NCI-H146 (cell line): Measurements from ENCODE around the gene LRRC4B.

Experiments used
- DNase-seq: peaks from one replicate; lab custom pipeline; 2025; lab: John Stamatoyannopoulos, UW

Gene LRRC4B

DNA sequence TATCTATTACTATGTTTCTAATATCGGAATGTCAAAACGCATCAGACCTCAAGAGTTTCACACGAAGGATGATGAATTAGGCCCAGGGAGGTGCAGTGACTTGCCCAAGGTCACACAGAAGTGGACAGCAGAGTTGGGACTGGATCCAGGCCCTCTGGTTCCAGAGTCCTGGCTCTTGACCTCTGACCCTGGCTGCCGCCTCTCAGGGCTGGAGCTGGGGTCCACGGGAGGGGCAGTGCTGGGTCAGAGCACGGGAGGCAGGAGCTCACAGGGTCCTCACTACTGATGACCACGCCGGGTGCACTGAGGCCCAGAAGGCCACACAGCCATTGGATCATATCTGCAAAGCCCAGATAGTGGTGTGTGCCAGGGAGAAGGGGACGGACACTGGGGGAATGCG, 45.4 kb downstream of the LRRC4B start:
- no peak for DNase-seq

DNA sequence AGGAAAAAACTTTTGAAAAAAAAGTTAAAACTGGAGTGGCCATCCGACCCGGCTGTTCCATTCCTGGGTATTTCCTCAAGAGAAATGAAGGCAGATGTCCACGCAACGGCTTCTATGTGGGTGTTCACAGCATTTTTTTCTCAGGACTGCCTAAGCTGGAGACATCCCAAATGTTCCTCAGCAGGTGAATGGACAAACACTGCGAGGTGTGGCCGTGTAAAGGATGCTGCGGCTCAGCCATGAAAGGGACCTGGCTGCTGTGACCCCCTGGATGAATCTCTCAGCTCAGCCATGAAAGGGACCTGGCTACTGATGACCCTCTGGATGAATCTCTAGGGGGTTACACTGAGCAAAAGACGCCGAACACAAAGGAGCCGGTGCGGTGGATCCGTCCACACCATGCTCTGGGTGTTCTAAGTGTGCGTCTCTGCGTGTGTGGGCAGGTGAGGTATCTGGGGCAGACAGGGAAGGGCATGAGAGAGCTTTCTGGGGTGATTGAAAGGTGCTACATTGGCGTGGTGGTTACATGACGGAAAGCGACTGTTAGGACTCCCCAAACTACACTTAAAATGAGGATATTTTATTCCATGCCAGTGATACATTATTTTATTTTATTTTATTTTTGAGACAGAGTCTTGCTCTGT, 47.3 kb downstream of the LRRC4B start:
- no peak for DNase-seq

DNA sequence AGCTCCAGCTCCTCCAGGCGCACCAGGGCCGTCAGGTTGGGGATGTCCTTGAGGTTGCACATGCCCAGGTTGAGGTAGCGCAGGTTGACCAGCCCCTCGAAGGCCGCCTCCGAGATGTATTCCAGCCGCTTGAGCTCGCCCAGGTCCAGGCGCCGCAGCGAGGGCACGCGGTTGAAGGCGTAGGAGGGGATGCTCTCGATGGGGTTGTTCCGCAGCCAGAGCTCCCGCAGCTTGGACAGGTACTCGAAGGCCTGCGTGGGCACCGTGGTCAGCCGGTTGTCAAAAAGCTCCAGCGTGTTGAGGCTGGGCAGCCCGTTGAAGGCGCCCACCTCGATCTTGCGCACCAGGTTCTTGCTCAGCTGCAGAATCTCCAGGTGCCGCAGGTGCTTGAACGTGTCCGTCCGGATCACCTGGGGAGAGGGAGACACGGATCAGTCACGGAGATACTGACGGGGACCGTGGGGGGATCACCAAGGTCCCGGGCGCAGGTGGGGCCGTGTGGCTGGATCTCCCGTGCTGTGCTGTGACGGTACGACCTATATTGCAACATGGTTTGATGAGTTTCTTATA, 49.1 kb downstream of the LRRC4B start:
- no peak for DNase-seq

DNA sequence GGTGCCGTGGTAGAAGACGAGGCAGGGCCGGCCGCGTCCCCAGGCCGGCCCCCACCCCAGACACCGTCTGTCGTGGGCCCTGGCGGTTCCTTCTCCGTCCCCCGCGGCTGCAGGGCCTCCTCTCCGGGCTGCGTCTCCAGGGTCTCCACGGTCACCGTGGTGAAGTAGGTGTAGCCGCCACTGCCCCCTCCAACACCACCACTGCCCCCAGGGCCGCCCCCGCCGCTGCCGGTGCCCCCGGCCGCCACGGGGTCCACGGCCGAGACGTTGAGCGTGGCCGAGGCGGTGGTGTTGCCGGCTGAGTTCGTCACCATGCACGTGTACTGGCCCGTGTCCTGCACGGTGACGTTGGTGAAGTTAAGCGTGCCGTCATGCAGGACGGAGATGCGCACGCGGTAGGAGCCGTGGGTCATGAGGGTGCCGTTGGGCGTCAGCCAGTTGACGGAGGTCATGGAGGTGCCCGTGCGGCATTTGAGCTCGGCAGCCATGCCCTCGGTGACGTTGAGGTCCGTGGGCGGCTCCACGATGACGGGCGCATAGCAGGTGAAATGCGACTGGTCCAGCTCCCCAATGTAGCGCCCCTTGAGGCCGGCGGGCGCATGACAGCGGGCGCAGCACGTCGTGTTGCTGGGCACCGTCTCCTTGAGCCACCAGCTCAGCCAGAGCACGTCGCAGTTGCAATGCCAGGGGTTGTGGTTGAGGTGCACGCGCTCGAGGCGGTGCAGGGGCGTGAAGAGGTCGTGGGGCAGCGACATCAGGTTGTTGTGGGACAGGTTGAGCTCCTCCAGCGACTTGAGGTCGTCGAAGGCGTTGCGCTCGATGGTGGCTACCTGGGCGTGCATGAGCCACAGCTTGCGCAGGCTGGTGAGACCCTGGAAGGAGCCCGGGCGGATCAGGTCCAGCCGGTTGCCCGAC, 49.9 kb downstream of the LRRC4B start:
- DNase-seq: no peak

DNA sequence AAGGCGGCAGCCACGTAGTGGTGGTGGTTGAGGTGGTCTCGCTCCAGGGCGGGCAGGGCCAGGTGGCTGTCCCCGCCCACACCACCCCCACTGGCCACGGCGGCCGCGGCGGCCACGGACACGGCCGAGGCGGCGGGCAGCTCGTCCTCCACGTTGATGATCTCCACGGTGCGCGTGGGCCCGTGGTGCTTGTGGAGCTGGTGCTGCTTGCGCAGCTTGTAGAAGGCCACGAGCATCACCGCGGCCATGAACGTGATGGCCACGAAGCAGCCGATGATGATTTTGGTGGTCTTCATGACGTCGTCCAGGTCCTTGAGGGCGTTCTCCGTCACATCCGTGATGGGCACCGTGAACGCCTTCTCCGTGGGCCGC, 50.5 kb downstream of the LRRC4B start:
- no peak for DNase-seq

DNA sequence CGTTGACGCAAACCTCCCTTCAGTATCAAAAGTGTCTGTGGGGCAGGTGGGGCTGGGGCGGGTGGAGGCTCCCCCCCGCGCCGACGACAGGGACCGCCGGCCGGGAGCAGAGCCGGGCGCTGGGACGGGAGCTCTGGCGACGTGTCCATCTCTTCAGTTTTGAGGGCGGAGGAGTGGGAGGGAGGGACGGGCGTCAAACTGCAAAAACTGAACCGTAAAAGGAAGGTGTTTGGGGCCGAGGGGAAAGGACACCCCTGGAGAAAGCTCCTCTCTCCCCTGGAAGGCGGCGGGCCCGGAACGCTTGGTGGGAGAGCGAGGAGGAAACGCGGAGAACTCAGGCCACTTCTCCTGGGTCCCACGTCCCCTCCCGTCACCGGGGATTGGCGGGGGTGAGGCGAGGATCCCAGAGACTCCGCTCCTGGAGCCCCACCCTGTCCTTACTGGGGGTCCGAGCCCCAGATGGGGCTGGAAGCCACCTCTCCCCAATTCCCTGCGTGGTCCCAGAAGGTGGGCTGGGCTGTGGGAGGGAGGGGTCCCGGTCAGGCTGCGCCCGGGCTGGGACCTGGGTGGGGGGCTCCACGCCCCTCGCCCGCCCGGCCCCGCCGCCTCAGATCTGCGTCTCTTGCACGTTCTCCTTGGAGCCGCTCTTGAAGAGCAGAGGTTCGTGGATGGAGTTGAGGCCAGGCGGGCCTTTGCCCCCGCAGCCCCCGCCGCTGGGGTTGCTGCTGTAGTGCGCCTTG, 51.1 kb downstream of the LRRC4B start:
- DNase-seq: no peak

DNA sequence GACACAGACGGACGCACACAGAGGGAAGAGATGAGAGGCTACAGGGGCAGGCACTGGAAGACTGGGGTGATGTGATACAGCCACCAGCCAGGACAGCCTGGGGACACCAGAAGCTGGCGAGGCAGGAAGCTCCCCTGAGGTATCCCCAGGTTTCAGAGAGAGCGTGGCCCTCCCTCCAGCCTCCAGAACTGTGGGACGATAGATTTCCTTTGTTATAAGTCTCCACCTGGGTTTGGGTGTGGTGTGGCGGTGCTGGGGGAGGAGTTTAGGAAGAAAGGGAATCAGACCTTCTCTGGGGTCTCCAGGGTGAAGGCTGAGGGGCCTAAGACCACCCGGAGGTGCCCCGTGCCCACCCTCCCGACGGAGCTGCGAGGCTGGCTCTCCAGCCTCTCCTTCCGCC, 51.8 kb downstream of the LRRC4B start:
- no peak for DNase-seq

DNA sequence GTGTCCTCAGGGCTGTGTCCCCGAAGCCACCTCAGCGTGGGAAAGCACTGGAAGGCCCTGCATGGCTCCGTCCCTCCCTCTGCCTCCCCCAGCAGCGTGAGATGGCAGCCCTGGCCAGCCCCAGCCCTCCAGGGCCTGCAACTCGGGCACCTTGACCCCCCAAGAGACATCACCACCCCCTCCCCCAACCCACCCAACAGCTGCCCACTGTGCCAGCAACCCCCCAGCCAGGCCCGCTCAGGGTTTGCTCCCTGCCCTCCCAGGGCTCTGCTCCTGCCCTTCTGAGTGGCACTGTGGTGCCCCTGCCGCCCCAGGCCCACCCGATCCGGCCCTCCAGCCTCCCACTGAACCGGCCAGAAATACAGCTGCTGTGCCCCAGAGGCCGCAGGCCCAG, 53.1 kb downstream of the LRRC4B start:
- DNase-seq: no peak

DNA sequence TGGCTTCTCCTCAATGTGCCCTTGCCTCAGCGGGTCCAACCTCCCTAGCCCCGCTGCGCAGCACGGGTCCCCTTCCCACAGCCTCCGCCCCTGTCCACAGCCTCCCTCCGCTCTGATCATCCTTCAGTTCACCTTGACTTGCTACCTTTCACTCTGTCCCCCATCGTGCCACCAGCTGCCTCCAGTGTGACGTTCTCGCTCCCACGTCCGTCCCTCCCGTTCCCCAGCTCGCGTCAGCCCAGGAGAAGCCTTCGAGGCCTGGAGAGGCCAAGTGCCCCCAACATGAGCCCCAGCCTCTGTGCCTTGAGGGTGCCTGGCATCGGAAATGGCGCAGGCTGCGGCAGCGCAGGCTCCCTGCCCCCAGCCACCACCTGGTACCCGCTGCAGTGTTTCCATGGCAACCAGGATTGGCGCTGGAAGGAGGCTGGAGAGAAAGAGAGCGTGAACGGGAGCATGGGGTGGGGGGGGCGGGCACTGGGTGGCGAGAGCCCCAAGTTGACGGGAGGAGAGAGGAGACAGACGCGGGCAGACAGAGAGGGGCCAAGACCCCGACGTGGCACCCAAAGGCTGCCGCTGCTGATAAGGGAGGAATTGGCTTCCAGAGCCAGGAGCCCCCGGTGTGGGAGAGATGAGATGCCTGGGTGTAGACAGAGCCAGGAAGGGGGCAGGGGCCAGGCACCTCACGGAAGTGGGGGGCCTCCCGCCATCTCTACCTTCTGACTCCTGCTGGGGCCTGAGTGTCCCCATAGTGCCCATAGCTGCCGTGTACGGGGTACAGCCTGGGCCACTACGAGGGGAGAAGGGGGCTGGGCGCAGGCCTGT, 53.7 kb downstream of the LRRC4B start:
- DNase-seq: peak; percentile 77

DNA sequence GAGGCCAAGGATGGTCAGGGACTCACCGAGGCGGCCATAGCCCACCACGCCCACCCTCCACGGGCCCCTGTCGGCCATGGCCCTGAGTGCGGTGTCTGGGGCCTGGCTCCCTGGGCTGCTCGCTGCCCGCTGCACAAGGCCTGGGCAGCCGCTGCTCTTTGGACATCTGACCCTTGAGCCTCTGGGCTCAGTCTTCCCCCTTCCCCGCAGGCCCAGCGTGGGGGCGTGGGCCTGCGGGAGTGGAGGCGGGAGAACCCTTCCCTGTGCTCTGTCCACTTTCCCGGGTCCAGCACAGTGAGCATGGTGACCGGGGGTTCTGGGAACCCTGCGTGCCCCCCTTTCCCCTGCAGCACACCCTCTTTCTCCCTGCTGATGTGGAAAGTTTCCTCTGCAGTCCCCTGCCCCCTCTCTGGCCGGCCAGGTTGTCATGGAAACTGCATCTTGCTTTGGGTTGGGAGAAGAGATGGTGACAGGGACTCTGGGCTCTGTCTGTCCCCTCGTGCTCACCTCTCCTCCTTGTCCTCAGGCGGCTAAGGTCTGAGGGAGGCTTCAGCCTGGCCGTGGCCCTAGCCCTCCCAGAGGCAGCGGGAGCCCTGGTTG, 54.4 kb downstream of the LRRC4B start, which contains the start of gene ASPDH:
ASPDH (minus strand) TSS at position 168 of the 600 bp plus-strand sequence; CDS start at position 78, 90 bp downstream.
- peak; percentile 48 for DNase-seq

DNA sequence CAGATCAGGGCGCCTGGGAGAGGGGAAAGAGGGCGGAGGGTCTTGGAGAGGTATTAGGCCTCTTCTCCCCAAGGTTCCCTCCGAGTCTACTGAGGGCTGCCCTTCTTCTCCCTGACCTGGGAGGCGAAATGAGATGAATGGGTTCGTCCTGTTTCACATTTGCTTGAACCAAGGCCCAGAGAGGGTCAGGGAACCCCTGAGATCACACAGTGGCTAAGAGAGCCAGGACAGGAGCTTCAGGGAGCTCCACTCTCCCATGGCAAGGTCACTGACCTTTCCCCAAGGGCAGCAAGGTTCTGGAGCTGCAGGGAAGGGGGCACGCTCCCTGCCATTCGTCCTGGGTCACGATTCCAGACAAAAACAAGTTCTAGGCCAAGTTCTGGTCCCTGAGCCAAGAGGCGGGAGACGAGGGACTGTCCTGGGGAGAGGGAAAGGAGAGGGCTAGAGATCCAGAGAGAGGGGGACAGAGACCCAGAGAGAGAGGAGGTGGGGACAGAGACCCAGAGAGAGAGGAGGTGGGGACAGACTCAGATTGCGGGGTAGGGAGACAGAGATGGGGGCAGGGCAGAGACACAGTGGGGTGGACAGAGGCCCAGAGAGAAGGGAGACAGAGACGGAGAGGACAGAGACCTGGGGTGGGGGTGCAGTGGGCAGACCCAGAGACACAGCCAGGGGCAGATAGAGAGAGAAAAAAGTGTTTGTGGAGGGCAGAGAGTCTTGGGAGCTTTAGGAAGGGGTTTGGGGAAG, 55.1 kb downstream of the LRRC4B start:
- DNase-seq: no peak

DNA sequence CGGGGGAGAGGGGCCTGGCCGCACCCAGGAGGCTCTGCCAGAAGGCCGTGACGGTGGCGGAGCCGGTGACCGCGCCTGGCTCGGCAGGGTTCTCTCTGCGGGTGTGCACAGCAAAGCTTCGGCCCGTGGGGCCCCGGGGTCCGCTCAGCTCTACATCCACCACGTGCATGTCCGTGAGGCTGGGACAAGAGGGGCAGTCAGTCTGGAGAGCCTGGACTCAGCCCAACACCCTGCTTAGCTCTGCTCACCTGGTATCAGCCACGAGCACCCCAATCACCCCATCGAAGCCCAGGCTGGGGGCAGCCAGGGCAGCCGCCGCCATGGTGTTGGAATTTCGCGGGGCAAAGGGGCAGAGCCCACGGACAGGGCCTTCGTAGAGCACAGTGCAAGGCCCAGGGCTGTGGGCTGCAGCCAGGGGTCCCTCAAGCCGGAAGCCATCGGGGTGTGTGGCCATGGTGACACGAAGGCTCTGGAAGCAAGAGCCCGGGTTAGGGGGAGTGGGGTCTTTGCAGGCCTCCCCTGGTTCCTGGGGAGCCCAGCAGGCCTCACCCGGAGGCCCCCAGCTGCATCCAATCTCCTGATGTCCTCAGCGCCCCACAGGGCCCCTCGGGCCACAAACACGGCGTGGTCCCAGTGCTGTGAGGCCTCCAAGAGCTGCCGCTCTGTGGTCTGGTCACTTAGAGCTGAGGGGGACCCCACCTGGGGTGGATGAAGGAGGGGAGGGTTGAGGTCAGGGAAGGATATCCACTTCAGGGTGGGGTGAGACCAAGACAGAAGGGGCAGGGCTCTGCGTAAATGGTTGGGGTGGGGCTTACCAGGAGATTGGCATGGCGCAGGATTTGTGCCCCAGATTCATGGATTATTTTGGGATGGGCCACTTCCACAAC, 55.9 kb downstream of the LRRC4B start:
- DNase-seq: peak; percentile 16

DNA sequence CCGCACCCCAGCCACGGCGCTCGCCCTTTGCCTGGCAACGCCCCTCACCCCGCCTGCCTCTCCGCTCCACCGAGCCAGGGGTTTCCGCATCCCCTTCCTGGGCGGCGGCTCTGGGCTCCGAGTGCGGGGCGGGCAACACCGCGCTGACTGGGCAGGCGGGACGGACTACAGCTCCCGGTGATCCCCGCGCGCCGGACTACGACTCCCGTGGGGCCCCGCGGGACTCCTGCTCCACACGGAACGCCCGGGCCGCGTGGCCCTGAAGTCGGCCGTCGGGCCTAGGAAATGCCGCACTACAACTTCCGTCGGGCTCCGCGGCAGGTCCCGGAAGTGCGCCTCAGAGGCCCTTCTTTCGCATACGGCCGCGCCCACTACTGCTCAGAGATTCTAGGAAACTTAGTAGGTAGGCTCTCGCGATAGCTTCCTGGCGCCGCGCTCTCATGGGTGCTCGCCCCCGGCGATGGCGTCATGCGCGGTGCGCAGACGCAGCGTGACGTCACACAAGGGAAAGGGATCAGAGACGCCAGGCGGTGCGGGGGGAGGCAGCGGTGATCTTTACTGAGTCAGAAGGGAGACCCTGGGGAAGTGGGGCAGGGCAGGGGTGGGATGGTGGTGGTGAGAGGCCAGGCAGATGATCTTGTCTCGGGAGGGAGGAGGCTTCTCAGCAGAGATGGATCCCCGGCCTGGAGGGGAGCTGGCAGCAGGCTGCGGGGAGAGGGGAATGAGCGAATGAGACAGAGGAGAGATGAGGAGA, 57.0 kb downstream of the LRRC4B start, which contains the start of gene JOSD2:
JOSD2 (minus strand) TSS at position 123 of the 754 bp plus-strand sequence. CDS start 760 bp downstream, outside the sequence.
- peak; percentile 100 for DNase-seq

DNA sequence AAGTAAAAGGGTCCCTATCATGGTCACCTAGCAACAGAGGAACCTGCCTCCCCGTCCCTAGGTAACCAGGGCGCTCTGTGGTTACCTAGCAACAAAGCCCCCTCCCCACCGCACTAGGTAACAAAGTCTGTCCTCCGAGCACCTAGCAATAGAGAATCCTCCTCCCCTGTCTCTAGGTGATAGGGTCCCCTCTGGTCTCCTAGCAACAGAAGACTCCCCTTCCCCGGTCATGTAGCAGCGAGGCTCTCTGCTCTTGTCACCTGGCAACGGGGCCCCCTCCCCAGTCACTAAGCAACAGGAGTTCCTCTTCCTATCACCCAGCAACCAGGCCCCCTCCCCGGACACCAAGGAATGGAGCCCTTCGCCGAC, 57.6 kb downstream of the LRRC4B start:
- DNase-seq: peak; percentile 97

DNA sequence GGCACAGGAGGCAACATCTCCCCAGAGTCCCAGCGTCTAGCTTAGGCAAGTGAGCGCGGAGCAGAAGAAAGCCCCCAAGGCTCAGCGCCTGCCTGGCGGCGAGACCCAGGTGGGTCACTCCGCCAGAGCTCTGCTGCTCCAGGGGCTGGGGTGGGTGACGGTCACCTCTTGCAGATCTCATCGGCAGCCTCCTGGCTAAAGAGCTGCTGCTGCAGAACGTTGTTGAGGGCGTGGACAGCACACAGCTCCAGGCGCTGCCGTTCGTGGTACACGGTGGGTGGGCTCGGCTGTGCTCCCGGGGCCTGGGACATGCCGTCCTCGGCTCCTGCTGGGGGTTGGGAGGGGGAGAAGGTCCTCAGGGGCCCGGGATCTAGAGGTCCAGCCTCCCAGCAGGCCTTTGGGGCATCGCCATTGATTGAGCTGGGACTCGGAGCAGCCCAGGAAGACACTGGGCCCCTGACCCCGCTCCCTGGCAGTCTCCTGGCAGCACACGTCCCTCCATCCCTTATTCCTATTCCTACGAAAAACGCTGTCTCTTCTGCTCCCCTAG, 58.0 kb downstream of the LRRC4B start:
- no peak for DNase-seq

DNA sequence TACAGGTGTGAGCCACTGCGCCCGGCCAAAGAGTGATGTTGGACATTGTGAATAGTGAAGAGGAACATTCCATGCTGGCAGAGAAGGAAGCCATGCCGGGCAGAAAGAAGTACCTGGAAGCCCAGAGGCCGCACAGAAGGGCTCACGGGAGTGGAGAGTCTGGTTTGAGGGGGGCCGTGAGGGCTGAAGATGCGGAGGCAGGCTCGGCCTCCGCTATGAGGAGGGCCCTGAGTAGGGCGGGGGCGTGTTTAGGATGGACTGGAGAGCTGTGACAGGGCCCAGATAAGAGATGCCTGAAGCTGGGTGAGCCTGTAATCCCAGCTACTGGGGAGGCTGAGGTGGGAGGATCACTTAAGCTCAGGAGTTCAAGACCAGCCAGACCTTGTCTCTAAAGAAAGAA, 58.9 kb downstream of the LRRC4B start:
- no peak for DNase-seq

DNA sequence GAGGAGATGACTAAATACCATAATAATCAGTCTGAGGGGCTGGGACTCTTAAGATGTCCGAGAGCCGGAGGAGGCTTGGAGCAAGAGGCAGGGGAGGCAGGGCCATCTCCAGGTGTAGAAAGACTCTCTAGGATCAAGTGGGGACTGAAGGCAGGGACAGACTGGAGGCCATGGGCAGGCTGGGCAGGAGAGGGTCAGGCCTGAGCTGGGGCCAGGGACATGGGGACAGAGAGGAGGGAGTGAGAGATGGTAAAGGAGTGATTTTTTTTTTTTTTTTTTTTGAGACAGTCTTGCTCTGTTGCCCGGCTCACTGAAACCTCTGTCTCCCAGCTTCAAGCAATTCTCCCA, 59.4 kb downstream of the LRRC4B start:
- DNase-seq: no peak

DNA sequence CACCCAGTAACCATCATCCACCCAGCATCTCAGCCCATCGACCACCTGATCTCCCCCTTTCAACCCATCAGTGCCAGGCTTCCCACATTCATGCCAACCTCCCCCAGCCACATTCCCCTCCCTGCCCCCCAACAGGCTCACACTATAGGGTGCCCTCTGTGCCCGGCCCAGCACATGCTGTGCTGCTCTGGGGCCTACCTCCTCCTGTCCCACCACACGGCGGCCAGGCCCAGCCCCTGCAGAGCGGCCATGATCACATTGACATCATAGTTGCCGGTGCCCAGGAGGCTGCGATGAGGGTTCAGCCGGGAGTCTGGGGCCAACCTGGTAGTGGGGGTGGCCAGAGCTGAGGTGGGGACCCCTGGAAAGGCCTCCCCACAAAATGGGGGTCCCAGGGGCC, 60.9 kb downstream of the LRRC4B start:
- DNase-seq: no peak
